Measurements from ENCODE around the gene SLCO3A1.

DNA sequence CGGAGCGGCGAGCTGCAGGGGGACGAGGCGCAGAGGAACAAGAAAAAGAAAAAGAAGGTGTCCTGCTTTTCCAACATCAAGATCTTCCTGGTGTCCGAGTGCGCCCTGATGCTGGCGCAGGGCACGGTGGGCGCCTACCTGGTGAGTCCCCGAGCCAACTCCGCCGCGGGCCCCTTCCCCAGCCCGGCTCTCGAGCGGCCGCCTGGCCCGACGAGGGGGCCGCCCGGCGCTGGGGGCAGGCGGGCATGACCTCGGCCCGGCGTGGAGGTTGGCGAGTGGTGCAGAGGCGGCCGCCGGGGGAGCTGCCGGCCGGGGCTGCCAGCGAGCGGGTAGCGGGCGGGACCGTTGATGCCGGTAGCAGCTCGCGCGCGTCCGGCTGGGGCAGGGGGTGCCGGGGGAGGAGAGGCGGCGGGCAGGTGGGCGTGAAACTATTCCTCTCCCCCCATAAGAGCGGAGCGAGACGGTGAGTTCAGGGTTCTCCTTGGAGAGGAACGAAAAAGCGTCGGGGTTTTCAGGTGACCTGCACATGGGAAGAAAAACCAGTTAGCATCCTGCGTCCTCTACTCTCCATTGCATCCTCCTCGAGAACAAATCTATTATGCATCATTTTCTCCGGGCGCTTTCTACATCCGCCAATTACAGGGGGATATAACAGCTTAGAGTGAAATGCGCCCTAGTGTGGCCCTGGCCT lies 585 bp downstream of the SLCO3A1 start:
- TF ChIP-seq, protein P1, sequence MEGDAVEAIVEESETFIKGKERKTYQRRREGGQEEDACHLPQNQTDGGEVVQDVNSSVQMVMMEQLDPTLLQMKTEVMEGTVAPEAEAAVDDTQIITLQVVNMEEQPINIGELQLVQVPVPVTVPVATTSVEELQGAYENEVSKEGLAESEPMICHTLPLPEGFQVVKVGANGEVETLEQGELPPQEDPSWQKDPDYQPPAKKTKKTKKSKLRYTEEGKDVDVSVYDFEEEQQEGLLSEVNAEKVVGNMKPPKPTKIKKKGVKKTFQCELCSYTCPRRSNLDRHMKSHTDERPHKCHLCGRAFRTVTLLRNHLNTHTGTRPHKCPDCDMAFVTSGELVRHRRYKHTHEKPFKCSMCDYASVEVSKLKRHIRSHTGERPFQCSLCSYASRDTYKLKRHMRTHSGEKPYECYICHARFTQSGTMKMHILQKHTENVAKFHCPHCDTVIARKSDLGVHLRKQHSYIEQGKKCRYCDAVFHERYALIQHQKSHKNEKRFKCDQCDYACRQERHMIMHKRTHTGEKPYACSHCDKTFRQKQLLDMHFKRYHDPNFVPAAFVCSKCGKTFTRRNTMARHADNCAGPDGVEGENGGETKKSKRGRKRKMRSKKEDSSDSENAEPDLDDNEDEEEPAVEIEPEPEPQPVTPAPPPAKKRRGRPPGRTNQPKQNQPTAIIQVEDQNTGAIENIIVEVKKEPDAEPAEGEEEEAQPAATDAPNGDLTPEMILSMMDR (IDR thresholded peaks at IDR 0.05; ENCODE audit: insufficient read depth, low read length), result no peak
- TF ChIP-seq POLR2AphosphoS5 (IDR thresholded peaks at IDR 0.05; ENCODE audit: low read depth), result no peak

All from HL-60 (cell line).